HG03520 (cell line): ENCODE results near the gene FLCN.
"Not testable (repeated sequence)": the region's sequence is repeated elsewhere in the genome, so short reads cannot be mapped to it uniquely, and the experiment has no call there.

Source experiments
- ATAC-seq: cut with Tn5 transposase; IDR thresholded peaks from one replicate; pipeline ENCODE4 v1.9.1; 2021; ENCODE audit warnings: mild to moderate bottlenecking, moderate library complexity; ENCODE audit not compliant: unreplicated experiment

FLCN gene

DNA sequence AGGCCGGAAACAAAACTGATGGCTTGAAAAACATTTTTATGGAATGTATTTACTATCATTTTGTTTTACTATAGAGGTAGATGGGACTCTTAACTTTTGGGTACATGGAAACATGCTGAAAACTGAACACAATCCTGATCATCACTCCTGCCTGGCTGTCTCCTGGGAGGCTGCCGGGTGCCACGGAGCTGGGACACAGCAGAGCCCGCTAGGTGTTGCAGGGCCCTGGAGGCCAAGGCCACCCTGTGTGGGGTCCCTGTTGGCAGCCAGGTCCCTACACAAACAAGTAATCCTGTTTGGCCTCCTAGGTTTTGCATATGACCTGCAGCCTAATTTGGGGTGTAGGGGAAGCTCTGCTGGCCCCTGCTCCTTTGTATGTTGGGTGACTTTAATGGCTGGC is 48.4 kb downstream of the FLCN start:
- no peak for ATAC-seq

DNA sequence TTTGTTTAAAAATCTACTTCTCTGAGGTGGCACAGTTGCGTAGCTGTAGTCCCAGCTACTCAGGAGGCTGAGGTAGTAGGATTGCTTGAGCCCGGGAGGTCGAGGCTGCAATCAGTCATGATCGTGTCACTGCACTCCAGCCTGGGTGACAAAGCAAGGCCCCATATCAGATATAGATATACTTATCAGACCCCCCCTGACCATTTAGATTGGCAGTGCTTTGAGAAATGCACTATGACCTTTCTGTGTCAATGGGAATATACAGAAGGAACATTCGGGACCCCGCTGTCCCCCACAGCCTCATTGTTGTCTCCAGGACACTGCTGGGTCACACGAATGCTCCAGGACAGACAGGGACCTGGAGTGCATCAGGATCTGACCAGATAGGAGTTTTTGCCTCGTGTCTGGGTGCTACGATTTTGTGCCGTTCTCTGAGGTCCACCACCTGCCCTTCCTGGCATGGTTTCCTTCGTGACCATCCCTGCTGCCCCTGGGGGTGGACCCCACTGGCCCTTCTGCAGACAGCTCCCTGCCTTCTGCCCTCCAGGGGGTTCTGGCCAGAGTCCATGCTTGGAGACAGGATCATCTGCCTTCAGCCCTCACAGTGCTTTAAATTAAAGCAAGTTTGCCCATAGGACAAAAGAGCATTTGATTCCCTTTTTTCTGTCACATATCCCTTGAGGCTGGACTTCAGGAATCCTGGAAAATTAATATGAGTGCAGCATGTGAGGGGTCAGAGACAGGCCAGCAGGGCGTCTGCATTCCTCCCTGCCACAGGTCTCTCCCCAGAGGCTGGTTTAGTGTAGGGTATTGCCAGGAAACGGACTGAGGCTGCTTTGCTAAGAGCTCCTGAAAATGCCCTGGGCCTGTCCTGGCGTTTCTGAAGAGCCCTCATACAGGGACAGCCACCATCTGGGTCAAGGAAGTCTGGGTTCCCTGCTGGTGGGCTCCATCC is 50.1 kb downstream of the FLCN start:
- no peak for ATAC-seq

DNA sequence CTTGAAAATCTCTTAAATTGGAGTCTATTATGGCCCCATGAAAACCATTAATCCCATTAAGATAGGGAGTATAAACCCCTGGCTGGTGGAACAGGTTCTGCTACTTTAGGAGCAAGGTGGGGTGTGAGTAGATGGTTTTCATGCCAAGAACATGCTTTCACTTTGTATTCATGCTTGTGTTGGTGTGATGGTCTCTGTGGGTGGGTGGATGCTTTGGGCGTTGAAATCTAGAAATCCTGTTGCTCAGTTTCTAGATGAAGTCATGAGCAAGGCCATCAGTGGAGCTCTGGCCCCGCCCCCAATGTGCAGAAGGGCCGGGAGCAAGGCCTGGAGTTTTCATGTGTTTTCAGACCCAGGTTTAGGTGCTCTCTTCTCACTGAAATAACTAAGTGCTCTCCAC is 50.9 kb downstream of the FLCN start:
- no peak for ATAC-seq

DNA sequence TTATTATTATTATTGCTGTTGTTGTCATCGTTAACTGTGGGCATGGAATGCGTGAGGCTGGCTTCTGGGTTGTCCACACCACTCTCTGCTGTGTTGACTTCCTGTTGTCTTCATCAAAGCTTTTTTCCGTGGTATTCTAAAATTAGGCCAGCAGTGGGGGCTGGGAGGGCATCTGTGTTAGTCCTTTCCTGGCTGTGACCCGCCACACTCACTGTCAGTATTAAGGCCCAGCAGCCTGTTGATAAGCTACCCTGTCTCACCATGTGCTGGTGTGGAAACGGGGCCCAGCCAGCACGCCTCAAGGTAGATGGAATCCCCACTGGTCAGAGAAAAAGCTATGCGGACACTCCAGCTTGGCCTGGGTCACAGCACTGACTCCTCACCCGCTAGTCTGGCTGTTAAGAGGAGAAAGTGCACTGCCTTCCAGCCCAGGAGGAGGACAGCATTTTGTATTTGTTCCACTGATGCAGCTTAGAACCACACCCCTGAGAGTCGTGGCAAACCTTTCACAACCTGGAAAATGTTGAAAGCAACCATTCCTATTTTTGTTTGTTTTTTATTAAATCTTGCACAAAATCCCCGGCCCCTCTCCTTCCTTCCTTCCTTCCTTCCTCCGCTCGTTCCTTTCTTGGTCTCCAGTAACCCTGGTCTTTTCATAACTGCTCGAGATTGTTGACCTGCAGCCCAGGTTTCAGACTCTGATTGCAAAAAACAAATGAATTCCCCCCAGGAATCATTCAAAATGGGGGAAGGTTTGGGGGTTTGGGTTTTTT is 51.8 kb downstream of the FLCN start:
- ATAC-seq: not testable (repeated sequence)

- ATAC-seq: no peak
These were observed 53.2 kb downstream of the FLCN start for GRCh38 chr17:17183744-17184143.

DNA sequence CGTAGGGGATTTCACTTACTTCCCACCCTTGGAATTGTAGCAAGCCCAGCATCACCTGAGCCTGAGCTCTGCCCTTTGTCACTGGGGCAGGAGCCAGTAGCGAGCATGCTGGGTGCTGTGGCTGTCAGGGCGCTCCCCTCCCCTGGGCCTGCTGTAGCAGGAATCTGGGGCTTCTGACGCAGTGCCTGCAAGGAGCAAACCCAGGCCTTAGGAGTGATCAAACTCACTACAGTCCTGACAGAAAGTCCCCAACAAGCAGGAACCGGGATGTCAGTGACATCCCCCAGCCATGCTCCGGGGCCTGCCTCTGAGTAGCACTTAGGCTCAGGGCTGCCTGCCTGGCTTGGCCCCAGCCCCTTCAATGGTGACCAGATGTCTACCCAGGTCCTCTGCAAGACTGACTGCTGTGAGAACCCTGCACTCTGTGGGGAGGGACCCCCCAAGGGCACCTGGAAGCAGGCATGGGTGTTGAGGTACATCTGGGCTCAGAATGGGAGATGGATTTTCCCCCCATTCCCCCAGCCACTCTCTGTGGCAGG is 54.3 kb downstream of the FLCN start:
- no peak for ATAC-seq

GRCh38 chr17:17181666-17182597 is 55.0 kb downstream of the FLCN start:
- no peak for ATAC-seq

DNA sequence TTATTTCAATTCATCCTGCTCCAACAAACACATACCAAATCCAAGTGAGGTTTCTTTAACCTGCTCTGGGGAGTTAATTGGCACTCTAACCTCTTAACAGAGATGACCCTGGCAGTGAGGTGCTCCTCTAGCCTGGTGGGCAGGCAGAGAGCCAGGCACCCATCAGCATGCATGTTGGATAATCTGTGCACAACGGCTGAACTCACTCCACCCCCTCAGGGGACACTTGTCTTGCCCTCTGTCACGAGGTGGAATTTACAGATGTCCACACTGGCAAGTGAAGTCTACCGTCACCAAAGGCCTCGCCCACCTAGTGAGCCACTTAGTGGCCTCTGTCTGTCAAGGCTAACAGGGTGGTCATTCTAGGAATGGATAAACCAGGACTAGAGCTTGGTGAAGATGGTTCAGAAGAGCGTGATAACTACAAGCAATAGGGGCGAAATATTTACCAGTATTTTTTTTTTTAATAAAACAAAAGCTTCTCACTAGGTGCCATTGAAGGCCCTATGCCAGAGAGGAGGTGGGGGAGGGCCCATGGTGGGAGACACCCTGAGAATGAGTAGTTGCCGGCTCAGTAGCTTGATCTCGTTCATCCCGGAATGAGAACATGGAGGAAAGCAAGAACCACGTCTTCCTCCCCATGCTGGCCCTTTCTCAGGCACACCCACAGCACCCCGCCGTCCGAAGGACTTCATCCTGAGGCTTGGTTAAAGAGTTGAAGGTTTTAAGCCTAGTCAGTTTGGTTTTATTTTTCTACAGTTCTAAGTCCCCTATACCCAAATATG is 56.0 kb downstream of the FLCN start:
- ATAC-seq: no peak

GRCh38 chr17:17180141-17180603 is 56.8 kb downstream of the FLCN start:
- ATAC-seq: no peak

DNA sequence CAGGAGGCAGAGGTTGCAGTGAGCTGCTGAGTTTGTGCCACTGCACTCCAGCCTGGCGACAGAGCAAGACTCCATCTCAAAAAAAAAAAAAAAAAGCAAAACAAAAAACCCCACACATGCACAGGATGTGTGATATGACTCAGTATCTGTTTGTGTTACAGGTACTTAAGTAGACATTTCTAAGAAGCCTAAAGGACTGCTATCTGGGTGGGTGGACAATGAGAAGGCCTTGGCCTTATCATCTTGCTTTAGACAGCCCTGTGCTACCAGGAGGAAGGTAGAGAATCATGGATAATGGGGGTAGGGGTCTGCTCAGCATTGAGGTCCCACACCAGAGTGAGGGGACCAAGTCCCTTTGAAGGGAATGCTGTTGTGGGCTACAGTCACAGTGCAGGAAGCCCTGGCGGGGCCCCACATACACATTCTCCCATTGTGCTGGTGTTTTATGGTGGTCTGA is 57.6 kb downstream of the FLCN start:
- ATAC-seq: no peak

GRCh38 chr17:17177176-17177575 is 59.8 kb downstream of the FLCN start:
- no peak for ATAC-seq

DNA sequence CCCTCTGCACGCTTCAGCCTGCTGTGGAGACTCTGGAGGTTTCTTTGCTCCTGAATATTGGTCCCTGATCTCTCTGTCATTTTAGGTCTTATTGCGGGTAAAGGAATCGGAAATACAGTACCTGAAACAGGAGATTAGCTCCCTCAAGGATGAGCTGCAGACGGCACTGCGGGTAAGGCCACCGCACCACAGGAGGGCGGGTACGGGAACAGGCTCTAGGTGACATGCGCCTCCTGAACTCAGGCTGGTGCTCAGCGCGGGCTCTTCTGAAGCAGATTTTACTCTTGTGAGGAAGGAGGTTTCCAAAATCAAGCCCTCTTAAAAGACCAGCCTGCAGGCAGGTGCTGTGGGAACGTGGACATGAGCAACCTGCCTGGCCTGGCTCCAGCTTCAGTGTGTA is 60.6 kb downstream of the FLCN start:
- no peak for ATAC-seq

GRCh38 chr17:17175917-17176316 is 61.1 kb downstream of the FLCN start:
- ATAC-seq: no peak

DNA sequence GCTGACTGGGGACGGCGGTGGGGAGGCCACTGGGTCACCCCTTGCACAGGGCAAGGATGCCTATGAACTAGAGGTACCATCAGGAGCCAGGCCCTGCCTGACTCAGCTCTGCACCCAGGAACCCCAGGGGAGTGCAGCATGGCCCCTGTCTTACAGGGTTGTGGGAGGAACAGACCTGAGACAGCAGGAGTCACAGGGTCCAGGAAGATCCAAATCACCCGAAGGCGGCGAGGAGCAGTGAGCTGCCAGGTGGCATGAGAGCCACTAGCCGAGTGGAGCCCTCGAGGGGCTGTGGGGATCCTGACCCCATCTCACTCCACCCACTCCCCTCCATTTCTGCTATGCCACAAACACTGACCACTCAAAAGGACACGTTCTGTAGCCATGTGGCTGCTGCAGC is 61.6 kb downstream of the FLCN start:
- ATAC-seq: no peak

GRCh38 chr17:17173921-17174320 is 63.0 kb downstream of the FLCN start:
- ATAC-seq: no peak

- ATAC-seq: no peak
These were observed 64.0 kb downstream of the FLCN start for GRCh38 chr17:17172990-17173389.

GRCh38 chr17:17172001-17172939 is 64.7 kb downstream of the FLCN start:
- no peak for ATAC-seq

- ATAC-seq: no peak
These were observed 65.8 kb downstream of the FLCN start for GRCh38 chr17:17171186-17171585.
